NT2/D1 (cell line): ENCODE measurements around the gene EIF1AD.

Experiments used
- YY1 ChIP-seq: IDR thresholded peaks from 2 replicates; pipeline ENCODE4 v1.6.1; 2011; ENCODE audit not compliant: insufficient read length, insufficient read depth
- ZNF274 ChIP-seq: IDR thresholded peaks from 2 replicates; pipeline ENCODE4 v1.6.1; 2011; ENCODE audit warnings: mild to moderate bottlenecking, low read depth, low read length

GRCh38 chr11:66046901-66047300 lies 44.9 kb upstream of the EIF1AD start:
- TF ChIP-seq ZNF274 (no peak), YY1 (no peak)
